ENCODE results near the gene SUPT4H1.

Gene SUPT4H1

GRCh38 chr17:58365980-58366595 is 14.1 kb upstream of the SUPT4H1 start:
- Histone ChIP-seq H3K4me2 (no peak overlapping the region), H3K9ac (no peak overlapping the region), H3K9me3 (replicated peaks in 1 of 11) (no peaks in the 10 kb centered on the region), H3K4me3 (no peak overlapping the region), H3K4me1 (peaks cover 0 to 42% (median 17%) of the 10 kb centered on the region in 10 experiments; a peak in 15 of 20 replicates), H4K20me1 (peaks cover 0 to 5% (median 0%) of the 10 kb centered on the region in 11 experiments; a peak in 1 of 22 replicates), H3K36me3 (no peaks in the 10 kb centered on the region; a peak in 1 of 22 replicates), H3K27me3 (no peaks in the 10 kb centered on the region), H3K27ac (no peak overlapping the region)
- TF ChIP-seq Cebpa-rat (IDR thresholded peaks at IDR 0.05): no peak

GRCh38 chr17:58365185-58365979 is 13.4 kb upstream of the SUPT4H1 start:
- TF ChIP-seq Cebpa-rat (IDR thresholded peaks at IDR 0.05): no peak
- H3K4me1 ChIP-seq: peaks cover 0 to 40% (median 17%) of the 10 kb centered on the region in 10 experiments; a peak in 15 of 20 replicates
- no peaks in the 10 kb centered on the region for H3K9me3 ChIP-seq (replicated peaks in 1 of 11)
- no peaks in the 10 kb centered on the region; a peak in 2 of 22 replicates for H3K36me3 ChIP-seq
- H3K9ac ChIP-seq: no peak overlapping the region
- peak overlapping the region in 5 of 11 experiments; percentile 43 to 74 (median 61); a peak in 10 of 22 replicates for H3K4me2 ChIP-seq
- peaks cover 0 to 5% (median 0%) of the 10 kb centered on the region in 11 experiments; a peak in 1 of 22 replicates for H4K20me1 ChIP-seq
- no peak overlapping the region for H3K4me3 ChIP-seq
- H3K27me3 ChIP-seq: no peaks in the 10 kb centered on the region
- H3K27ac ChIP-seq: no peak overlapping the region

GRCh38 chr17:58364270-58364942 is 12.4 kb upstream of the SUPT4H1 start:
- no peaks in the 10 kb centered on the region for H3K9me3 ChIP-seq (replicated peaks in 1 of 11)
- no peaks in the 10 kb centered on the region for H3K27me3 ChIP-seq
- peaks cover 0 to 30% (median 16%) of the 10 kb centered on the region in 10 experiments; a peak in 15 of 20 replicates for H3K4me1 ChIP-seq
- peak overlapping the region in 10 of 11 experiments; percentile 1 to 74 (median 54); a peak in 17 of 22 replicates for H3K4me2 ChIP-seq
- no peak for TF ChIP-seq Cebpa-rat (IDR thresholded peaks at IDR 0.05)
- peaks cover 0 to 5% (median 0%) of the 10 kb centered on the region in 11 experiments; a peak in 1 of 22 replicates for H4K20me1 ChIP-seq
- H3K27ac ChIP-seq: peak overlapping the region in 3 of 11 experiments; percentile 4 to 23 (median 22); a peak in 2 of 22 replicates
- peak overlapping the region in 3 of 11 experiments; percentile 14 to 44 (median 23); a peak in 3 of 22 replicates for H3K9ac ChIP-seq
- H3K4me3 ChIP-seq: no peak overlapping the region
- no peaks in the 10 kb centered on the region; a peak in 2 of 22 replicates for H3K36me3 ChIP-seq

GRCh38 chr17:58363457-58364185 is 11.6 kb upstream of the SUPT4H1 start:
- Histone ChIP-seq H3K36me3 (no peaks in the 10 kb centered on the region; a peak in 2 of 22 replicates), H3K4me2 (peak overlapping the region in 10 of 11 experiments; percentile 1 to 74 (median 54); a peak in 17 of 22 replicates), H3K27me3 (no peaks in the 10 kb centered on the region), H3K4me3 (no peak overlapping the region), H3K27ac (no peak overlapping the region), H4K20me1 (no peaks in the 10 kb centered on the region), H3K9me3 (replicated peaks in 1 of 11) (no peaks in the 10 kb centered on the region), H3K9ac (no peak overlapping the region), H3K4me1 (peaks cover 0 to 23% (median 13%) of the 10 kb centered on the region in 10 experiments; a peak in 15 of 20 replicates)
- no peak for TF ChIP-seq Cebpa-rat (IDR thresholded peaks at IDR 0.05)

GRCh38 chr17:58362368-58363014 is 10.5 kb upstream of the SUPT4H1 start:
- no peaks in the 10 kb centered on the region for H3K9me3 ChIP-seq (replicated peaks in 1 of 11)
- peaks cover 0 to 22% (median 13%) of the 10 kb centered on the region in 10 experiments; a peak in 15 of 20 replicates for H3K4me1 ChIP-seq

DNA sequence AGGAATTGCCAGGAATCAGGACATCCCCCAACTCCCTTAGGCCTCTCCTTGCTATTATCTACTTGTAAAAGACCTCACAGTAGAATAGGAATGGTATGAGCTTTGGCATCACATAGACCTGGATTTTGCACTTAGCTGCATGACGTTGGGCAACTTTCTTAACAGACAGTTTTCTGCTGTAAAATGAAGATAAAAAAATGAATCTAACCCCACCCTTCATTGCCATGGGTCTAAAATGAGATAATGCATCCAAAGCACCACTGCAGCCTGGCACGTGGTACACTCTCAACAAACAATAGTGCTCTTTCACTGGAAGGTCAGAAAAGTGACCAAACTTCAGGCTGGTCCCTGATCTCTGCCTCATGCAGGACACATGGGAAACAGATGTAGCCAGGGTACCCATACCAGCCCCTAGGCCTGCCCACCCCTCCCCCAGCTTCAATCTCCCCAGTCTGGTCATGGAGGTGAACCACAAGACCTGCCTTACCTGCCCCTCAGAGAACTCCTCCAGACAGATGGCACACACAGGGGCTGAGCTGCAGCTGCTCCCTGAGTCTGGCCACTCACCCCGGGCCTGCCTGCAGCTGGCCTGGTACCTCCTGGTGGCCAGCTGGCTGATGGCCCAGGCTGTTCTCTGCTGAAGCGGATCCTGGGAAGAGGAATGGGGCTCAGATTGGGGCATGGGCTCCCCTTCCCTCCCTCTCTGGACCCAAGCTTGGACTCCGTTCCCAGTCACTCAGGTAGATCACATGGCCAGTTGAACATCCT is 8.5 kb upstream of the SUPT4H1 start:
- Histone ChIP-seq H3K36me3 (no peaks in the 10 kb centered on the region; a peak in 2 of 22 replicates), H3K27me3 (no peaks in the 10 kb centered on the region), H3K27ac (no peak overlapping the region), H4K20me1 (no peaks in the 10 kb centered on the region), H3K4me1 (peaks cover 0 to 22% (median 13%) of the 10 kb centered on the region in 10 experiments; a peak in 15 of 20 replicates), H3K9me3 (replicated peaks in 1 of 11) (no peaks in the 10 kb centered on the region), H3K4me3 (no peak overlapping the region), H3K9ac (no peak overlapping the region), H3K4me2 (no peak overlapping the region)
- no peak for TF ChIP-seq Cebpa-rat (IDR thresholded peaks at IDR 0.05)

More at GRCh38 chr17:58362368-58363014, 10.5 kb upstream of the SUPT4H1 start:
- TF ChIP-seq Cebpa-rat (IDR thresholded peaks at IDR 0.05): no peak
- H3K27me3 ChIP-seq: no peaks in the 10 kb centered on the region
- H3K4me3 ChIP-seq: no peak overlapping the region
- no peak overlapping the region for H3K27ac ChIP-seq
- no peak overlapping the region for H3K4me2 ChIP-seq
- H3K36me3 ChIP-seq: no peaks in the 10 kb centered on the region; a peak in 2 of 22 replicates
- no peaks in the 10 kb centered on the region for H4K20me1 ChIP-seq
- no peak overlapping the region for H3K9ac ChIP-seq

GRCh38 chr17:58358408-58359172 is 6.6 kb upstream of the SUPT4H1 start:
- Histone ChIP-seq H3K9ac (no peak overlapping the region), H3K27ac (no peak overlapping the region), H3K4me1 (peaks cover 2 to 16% (median 13%) of the 10 kb centered on the region in 10 experiments; a peak in 19 of 20 replicates), H3K4me2 (no peak overlapping the region), H3K27me3 (no peaks in the 10 kb centered on the region), H3K9me3 (replicated peaks in 1 of 11) (no peaks in the 10 kb centered on the region), H3K36me3 (peaks cover 0 to 5% (median 0%) of the 10 kb centered on the region in 11 experiments; a peak in 2 of 22 replicates), H3K4me3 (no peak overlapping the region), H4K20me1 (no peaks in the 10 kb centered on the region)
- TF ChIP-seq Cebpa-rat (IDR thresholded peaks at IDR 0.05): no peak
